Measurements from ENCODE around the gene CCL2.

The CCL2 gene

GRCh38 chr17:34236281-34236892 is 18.7 kb upstream of the CCL2 start:
- TF ChIP-seq, protein P1, sequence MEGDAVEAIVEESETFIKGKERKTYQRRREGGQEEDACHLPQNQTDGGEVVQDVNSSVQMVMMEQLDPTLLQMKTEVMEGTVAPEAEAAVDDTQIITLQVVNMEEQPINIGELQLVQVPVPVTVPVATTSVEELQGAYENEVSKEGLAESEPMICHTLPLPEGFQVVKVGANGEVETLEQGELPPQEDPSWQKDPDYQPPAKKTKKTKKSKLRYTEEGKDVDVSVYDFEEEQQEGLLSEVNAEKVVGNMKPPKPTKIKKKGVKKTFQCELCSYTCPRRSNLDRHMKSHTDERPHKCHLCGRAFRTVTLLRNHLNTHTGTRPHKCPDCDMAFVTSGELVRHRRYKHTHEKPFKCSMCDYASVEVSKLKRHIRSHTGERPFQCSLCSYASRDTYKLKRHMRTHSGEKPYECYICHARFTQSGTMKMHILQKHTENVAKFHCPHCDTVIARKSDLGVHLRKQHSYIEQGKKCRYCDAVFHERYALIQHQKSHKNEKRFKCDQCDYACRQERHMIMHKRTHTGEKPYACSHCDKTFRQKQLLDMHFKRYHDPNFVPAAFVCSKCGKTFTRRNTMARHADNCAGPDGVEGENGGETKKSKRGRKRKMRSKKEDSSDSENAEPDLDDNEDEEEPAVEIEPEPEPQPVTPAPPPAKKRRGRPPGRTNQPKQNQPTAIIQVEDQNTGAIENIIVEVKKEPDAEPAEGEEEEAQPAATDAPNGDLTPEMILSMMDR (IDR thresholded peaks at IDR 0.05; ENCODE audit: control insufficient read depth, extremely low read depth, insufficient read depth) = no peak

DNA sequence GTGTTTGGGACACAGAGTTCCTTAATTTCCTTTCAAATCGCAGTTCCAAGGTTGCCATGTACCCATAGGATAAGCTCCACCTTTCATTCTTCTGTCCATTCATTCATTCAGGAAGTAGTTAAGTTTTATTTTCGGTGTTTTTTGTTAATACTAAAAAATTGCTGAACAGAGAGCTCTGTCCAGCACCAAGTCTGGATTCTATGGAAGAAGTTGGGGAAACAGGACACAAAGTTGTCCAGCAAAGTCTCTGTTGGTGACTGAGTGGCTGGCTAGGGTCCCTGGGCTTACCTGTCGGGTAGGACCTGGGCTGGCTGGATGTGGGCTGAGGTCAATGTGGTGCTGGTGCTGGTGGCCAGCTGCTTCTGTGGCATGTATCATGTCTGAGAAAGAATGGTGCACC is 17.6 kb upstream of the CCL2 start:
- H3K4me3 ChIP-seq (ENCODE audit: low read depth, low read length) = no peak overlapping the region
- TF ChIP-seq, protein P1 (IDR thresholded peaks at IDR 0.05; ENCODE audit: control insufficient read depth, extremely low read depth, insufficient read depth) = no peak
- DNase-seq (ENCODE audit: low read depth) = no peak

More at GRCh38 chr17:34236281-34236892, 18.7 kb upstream of the CCL2 start:
- DNase-seq (ENCODE audit: low read depth) = no peak
- no peak overlapping the region for H3K4me3 ChIP-seq (ENCODE audit: low read depth, low read length)

DNA sequence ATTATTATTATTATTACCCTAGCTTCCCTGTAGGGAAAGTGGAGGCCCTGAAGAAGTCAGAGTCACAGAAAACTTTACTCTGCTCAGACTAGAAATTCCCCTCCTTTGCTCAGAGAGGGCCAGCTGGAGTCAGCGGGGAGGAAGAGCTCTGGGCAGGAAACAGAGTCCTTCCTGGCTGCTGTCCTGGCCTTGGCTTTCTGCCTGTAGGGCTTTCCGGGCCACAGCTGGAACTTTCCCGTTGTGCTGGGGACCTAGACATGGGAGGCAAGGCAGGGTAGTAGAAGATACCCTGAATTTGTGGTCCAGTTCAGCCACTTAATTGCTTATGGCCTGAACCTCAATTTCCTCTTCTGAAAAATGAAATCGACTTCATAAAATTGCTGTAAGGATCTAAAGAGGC is 14.0 kb upstream of the CCL2 start:
- H3K4me3 ChIP-seq (ENCODE audit: low read depth, low read length) = no peak overlapping the region
- DNase-seq (ENCODE audit: low read depth) = no peak
- TF ChIP-seq, protein P1 (IDR thresholded peaks at IDR 0.05; ENCODE audit: control insufficient read depth, extremely low read depth, insufficient read depth) = no peak

DNA sequence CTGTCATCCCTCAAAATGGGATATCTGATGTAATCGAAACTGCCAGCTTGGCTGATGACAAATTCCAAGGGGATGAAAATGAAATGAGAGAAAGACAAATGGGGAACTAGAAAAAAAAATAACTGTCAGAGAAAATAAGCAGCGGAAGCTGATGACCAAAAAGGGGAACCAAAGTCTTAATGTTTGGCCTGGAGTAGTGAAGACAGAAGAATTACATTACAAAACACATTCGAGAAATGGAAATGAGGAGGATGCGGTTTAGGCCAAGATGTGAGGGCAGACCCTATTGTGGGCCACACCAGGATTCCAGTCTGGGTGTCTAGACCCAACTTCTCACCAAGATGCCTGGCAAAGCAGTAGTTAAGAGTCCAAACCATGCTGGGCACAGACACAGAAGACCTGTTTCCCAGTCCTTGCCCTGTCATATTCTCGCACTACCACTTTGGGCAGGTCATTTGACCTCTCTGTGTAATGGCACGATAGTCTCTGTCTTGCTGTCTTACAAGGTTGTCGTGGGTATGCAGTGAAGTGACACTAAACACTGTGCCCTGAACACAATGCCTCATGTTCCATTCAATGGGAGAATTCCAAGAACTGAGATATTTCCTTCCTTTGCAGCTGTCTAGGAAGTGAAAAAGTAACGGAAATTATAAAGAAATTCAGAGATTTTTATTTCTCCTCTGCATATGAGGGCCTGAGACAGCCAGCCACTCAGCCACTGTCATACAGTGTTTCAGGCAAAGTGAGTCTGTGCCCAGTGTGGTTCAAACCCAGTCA is 12.3 kb upstream of the CCL2 start:
- no peak for DNase-seq (ENCODE audit: low read depth)
- H3K4me3 ChIP-seq (ENCODE audit: low read depth, low read length) = no peak overlapping the region
- TF ChIP-seq, protein P1 (IDR thresholded peaks at IDR 0.05; ENCODE audit: control insufficient read depth, extremely low read depth, insufficient read depth) = no peak

DNA sequence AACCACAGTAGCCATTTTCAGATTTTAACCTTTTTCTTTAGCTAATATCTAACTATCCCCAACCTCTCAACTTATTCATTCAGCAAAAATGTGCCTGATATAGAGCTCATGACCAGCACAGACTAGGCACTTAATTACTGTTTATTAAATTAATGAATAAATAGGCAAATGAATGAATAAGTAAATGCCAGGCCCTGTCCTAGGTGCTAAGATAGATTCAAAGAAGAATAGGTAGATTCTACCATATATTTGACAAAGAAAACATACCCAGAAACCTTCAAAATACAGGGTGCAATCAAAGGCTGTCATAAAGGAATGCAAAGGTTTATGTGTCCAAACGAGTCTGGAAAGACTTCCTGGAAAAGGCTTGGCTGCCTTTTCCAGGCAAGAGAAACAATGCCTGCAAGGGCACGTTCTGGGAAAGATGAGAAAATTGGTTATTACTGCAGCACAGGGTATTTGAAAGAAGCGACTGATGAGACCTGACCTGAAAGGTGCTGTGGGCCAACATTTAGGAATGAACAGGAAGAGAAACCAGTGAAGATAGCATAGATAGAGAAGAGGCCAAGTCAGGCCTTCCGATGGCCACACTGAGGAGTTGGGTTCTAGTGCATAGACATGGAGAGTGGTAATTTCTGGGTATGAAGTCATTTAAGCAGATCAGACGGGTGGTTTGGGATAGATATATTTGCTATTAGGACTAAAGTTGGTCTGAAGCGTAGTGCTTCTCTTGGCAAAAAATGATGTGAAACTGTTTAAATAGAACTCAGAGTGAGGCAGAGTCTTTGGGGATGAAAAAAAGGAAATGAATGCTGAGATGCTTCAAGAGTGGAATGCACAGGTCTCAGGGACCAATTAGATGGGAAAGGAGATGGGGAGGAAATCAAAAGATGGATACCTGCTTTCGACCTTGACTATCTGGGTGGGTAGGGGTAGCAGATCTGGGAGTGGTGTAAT is 11.4 kb upstream of the CCL2 start:
- DNase-seq (ENCODE audit: low read depth) = no peak
- TF ChIP-seq, protein P1 (IDR thresholded peaks at IDR 0.05; ENCODE audit: control insufficient read depth, extremely low read depth, insufficient read depth) = no peak
- no peak overlapping the region for H3K4me3 ChIP-seq (ENCODE audit: low read depth, low read length)

DNA sequence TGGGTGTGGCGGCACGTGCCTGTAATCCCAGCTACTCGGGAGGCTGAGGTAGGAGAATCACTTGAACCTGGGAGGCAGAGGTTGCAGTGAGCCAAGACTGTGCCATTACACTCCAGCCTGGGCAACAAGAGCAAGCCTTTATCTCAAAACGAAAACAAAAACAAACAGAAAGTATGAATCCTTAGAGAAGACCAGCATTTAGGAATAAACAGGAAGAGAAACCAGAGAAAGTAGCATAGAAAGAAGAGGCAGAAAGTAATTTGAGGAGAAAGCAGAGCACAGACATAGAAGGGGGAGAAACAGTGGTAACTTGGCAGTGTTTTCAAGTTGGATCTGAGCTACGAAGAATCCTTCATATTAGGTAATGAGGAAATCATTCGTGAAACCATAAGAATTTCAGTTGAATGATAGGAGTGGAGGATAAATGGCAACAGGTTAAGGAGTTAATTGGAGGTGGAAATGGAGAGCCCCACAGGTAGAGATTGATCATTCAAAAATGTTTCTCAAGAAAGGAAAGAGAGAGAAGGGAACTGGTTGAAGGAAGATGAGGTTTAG is 9.7 kb upstream of the CCL2 start:
- no peak overlapping the region for H3K4me3 ChIP-seq (ENCODE audit: low read depth, low read length)
- DNase-seq (ENCODE audit: low read depth) = no peak
- TF ChIP-seq, protein P1 (IDR thresholded peaks at IDR 0.05; ENCODE audit: control insufficient read depth, extremely low read depth, insufficient read depth) = no peak
